GM10847 (cell line): ENCODE data around the gene KLRG1.

Experiments used
- POLR2A ChIP-seq: IDR thresholded peaks from 2 replicates; pipeline ENCODE4 v1.6.1; 2011; ENCODE audit not compliant: insufficient read length; ENCODE audit errors: extremely low read depth

Gene KLRG1

GRCh38 chr12:8989413-8989812 lies at the start of gene KLRG1:
Gene KLRG1, plus strand, starts transcription at chr12:8989546. Its CDS starts 90 bp downstream, at chr12:8989636.
- TF ChIP-seq POLR2A: no peak

DNA sequence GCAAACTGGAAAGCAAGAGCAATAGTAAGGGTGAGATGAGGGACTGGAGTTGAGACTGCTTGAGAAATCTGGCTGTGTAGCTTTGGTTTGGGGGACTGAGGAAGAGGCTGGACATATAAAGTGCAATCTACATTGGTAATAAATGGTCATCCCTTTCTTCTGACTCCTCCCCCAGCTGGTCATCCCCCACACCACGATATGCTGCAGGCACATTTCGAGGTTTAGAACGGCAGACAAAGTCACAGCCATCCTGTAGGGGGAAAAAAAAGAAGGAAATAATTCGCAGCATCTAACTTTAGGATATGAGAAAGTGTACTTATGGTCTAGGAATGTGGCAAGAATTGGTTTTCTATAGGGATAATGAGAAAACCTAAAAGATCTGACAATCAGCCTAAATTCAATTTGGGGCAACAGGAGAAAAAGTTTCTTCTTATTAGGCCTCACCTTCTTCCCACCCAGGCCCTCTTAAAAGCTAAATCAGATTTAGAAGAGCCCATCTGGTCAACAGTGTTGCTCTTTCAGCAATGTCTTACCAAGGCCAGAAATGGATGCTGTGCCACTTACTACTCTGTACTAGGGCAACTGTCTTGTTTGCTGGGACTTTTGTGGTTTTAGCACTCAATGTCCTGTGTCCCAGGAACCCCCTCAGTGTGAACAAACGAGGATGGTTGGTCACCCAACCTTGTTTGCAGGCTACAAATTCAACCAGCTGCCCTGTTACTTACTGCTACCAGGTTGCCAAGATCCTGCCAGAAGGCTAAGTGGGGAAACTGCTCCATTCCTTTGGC lies 47.5 kb upstream of the KLRG1 start:
- TF ChIP-seq POLR2A: no peak

GRCh38 chr12:8943565-8944186 lies 45.7 kb upstream of the KLRG1 start:
- no peak for TF ChIP-seq POLR2A

- TF ChIP-seq POLR2A: no peak
These were observed 42.6 kb upstream of the KLRG1 start for GRCh38 chr12:8946733-8947132.

DNA sequence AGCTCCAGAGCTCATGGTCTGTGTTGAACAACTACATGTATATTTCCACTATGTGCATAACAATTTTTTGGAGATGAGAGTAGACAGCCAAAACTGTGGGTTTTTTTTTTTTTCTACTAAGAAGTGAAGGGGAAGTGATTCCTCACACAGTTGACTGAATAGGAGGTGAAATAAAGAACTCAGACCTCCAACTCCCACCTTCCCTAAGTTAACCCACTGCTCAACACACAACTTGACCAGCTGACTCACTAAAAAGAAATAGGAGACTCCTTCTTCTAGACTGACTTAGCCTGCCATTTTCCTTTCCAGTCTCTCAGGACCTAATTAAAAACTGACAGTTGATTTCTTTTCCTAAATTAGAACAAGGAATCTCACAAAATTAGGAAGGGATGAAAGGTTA lies 41.6 kb upstream of the KLRG1 start:
- no peak for TF ChIP-seq POLR2A

- TF ChIP-seq POLR2A: no peak
These were observed 40.5 kb upstream of the KLRG1 start for GRCh38 chr12:8948701-8949341.

DNA sequence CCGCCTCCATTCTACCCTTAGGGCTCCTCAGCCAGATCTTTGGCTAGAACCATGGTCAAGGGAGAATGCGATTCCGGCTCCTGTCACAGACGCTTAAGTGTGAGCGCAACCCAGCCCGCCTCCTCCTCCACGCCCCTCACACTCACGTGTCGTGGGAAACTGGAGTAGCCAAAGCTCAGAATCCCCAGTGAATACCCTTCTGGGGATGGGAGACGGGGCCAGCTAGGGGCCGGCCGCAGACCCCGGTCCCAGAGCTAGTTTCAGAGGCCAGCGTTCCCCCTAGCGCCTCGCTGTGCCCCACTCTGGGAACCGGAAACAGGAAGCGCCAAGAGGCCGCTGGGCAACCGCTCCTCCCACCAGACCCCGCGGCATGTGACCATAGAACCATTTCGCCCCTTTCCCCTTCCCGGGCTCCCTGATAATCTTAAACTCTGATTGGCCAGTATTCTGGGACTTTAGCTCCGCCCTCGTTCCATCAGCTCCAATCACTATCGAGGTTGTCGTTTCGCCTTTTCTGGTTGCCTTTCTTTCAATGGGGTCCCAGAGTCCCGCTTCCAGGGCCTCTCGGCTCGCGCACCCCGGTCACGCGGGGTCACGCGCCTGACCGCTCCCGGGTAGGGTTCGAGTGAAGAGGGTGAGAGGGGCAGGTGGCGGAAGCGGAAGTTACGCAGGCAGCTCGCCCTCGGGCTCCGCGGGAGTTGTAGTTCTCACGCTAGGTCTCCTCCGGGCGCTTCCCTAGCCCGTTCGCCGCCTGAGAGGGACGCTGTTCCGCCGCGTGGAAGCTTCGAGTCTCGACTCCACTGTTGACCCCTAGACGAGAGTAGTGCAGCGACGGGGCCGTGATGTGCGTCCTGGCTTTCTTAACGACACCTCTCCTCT lies 39.8 kb upstream of the KLRG1 start, which contains the start of gene M6PR:
TSS of gene M6PR (minus strand) at position 304 of the 879 bp plus-strand sequence. CDS start 3,241 bp downstream, outside the sequence.
- TF ChIP-seq POLR2A: peak; percentile 81

DNA sequence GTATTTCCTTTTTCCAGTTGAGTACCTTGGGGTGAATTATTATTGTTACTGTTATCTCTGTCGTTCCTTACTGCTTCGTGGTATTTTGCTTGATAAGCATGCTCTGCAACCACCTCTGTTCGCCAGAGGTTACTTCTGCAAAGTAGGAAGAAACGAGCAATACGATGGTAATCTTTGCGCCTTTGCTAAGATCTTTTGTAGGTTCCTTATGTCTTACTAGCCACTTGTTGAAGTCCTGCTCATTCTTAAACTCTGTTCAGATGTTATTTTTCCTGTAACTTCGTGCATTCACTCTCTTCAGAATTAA lies 39.2 kb upstream of the KLRG1 start:
- TF ChIP-seq POLR2A: no peak

- no peak for TF ChIP-seq POLR2A
These were observed 38.5 kb upstream of the KLRG1 start for GRCh38 chr12:8950702-8951478.

DNA sequence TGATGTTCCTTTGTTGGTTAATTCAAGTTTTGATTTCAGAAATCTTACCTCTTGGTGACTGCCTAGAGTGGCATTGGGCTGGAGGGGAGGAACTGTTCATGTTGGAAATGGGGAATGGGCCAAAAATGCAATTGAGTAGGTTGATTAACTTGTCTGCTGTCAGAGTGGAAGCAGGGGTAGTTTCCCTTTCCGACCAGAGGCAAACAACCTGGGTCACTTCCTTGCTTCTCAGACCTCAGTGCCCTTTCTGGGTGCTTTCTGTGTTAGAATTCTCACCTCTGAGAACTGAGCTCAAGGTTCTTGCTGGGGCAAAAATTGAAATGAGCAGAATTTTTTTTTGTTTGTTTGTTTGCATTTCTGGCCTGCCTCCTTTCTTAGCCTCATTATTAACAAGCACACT lies 37.6 kb upstream of the KLRG1 start:
- TF ChIP-seq POLR2A: no peak

- TF ChIP-seq POLR2A: no peak
These were observed 35.5 kb upstream of the KLRG1 start for GRCh38 chr12:8953773-8954402.

GRCh38 chr12:8956073-8956472 lies 33.3 kb upstream of the KLRG1 start:
- no peak for TF ChIP-seq POLR2A

DNA sequence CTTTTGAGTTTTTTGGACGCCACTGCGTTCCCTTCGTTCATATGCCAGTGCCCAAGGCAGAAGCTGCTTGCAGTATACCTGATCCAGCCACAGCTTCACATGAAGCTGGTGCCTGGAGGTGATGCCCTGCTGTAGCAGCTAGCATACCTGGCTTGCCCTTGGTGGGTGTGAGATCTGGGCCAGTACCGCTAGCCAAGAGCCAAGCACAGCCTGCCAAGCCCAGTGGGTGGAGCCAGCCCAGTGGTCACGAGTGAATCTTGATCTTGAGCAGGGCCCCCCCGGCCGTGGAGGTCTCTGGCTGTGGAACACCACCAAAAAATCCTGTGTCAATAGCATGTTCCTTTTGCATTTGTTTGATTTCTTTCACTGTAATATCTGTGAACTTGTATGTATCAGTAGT lies 32.6 kb upstream of the KLRG1 start:
- TF ChIP-seq POLR2A: no peak

- no peak for TF ChIP-seq POLR2A
These were observed 31.8 kb upstream of the KLRG1 start for GRCh38 chr12:8957561-8957960.
